Neural cell (in vitro differentiated cells): ENCODE results near the gene LAPTM5. TPM values are rescaled to one million over a fixed set of nuclear protein-coding genes. Genes with fewer than 3 reads are reported as not detected.

Experiments
- H2AFZ ChIP-seq: fragments of 200-600, 300-800 bp; sonication (generic), shearing (Covaris generic); 2 replicates; pipeline ENCODE4 v1.6.0; 2014; ENCODE audit warnings: low read depth, mild to moderate bottlenecking, antibody characterized with exemption, low read length, moderate library complexity
- H3F3A ChIP-seq: fragments of 200-600 bp; shearing (Covaris generic); 2 replicates; pipeline ENCODE4 v1.6.1; 2016; ENCODE audit warnings: mild to moderate bottlenecking, moderate library complexity, mixed read lengths, antibody characterized with exemption, low read length; ENCODE audit not compliant: insufficient read depth, poor library complexity, severe bottlenecking
- H3K27ac ChIP-seq: fragments of 200-600, 300-800 bp; sonication (generic), shearing (Covaris generic); 2 replicates; pipeline ENCODE4 v1.5.1; 2014; ENCODE audit warnings: mild to moderate bottlenecking, low read length, moderate library complexity
- H3K27me3 ChIP-seq: fragments of 300-800, 200-600 bp; sonication (generic), shearing (Covaris generic); 2 replicates; pipeline ENCODE4 v1.6.0; 2014; ENCODE audit warnings: mild to moderate bottlenecking, low read depth, low read length, moderate library complexity; ENCODE audit not compliant: insufficient read depth
- H3K36me3 ChIP-seq: fragments of 300-800, 200-600 bp; sonication (generic), shearing (Covaris generic); 2 replicates; pipeline ENCODE4 v1.5.1; 2014; ENCODE audit warnings: mild to moderate bottlenecking, antibody characterized with exemption, low read length, moderate library complexity; ENCODE audit not compliant: insufficient read depth
- H3K4me2 ChIP-seq: fragments of 300-800, 200-600 bp; sonication (generic), shearing (Covaris generic); 2 replicates; pipeline ENCODE4 v1.6.0; 2014; ENCODE audit warnings: mild to moderate bottlenecking, low read length
- H3K4me3 ChIP-seq: fragments of 300-800, 200-600 bp; sonication (generic), shearing (Covaris generic); 2 replicates; pipeline ENCODE4 v1.5.1; 2014; ENCODE audit warnings: mild to moderate bottlenecking, low read length, moderate library complexity
- H3K79me2 ChIP-seq: fragments of 200-600 bp; shearing (Covaris generic); replicated peaks from 2 replicates; pipeline ENCODE4 v1.6.0; 2014; ENCODE audit warnings: mild to moderate bottlenecking, low read length, moderate library complexity; ENCODE audit not compliant: insufficient read depth
- H3K9ac ChIP-seq: fragments of 300-800, 200-600 bp; sonication (generic), shearing (Covaris generic); 2 replicates; pipeline ENCODE4 v1.6.1; 2016; ENCODE audit warnings: mild to moderate bottlenecking, low read length, mixed read lengths
- H3K9me2 ChIP-seq: fragments of 200-600 bp; shearing (Covaris generic); 2 replicates; pipeline ENCODE4 v1.6.1; 2016; ENCODE audit warnings: mild to moderate bottlenecking, low read length, mixed read lengths; ENCODE audit not compliant: insufficient read depth
- H3K9me3 ChIP-seq: fragments of 200-600, 300-800 bp; sonication (generic), shearing (Covaris generic); 2 replicates; pipeline ENCODE4 v1.6.1; 2016; ENCODE audit warnings: mild to moderate bottlenecking, mixed run types, low read length, moderate library complexity, mixed read lengths
- H4K20me1 ChIP-seq: fragments of 200-600 bp; shearing (Covaris generic); 2 replicates; pipeline ENCODE4 v1.6.1; 2016; ENCODE audit warnings: mild to moderate bottlenecking, mixed run types; ENCODE audit not compliant: insufficient read depth
- CTCF ChIP-seq: fragments of 450-650 bp; IDR thresholded peaks from 2 replicates; pipeline ENCODE4 v1.5.1; 2014; ENCODE audit warnings: antibody characterized with exemption, mild to moderate bottlenecking, moderate library complexity; ENCODE audit not compliant: poor library complexity, severe bottlenecking
- EP300 ChIP-seq: fragments of 450-650 bp; conservative IDR thresholded peaks from 2 replicates; pipeline ENCODE4 v1.6.1; 2014; ENCODE audit warnings: antibody characterized with exemption, mild to moderate bottlenecking, moderate library complexity; ENCODE audit not compliant: poor library complexity, severe bottlenecking
- EZH2 ChIP-seq: fragments of 200-600, 300-800 bp; shearing (Covaris generic), sonication (generic); IDR thresholded peaks from 2 replicates; pipeline ENCODE4 v1.6.1; 2014; ENCODE audit warnings: antibody characterized with exemption, low read length, borderline replicate concordance, mild to moderate bottlenecking; ENCODE audit not compliant: insufficient read depth, poor library complexity, severe bottlenecking
- MXI1 ChIP-seq: fragments of 450-650 bp; conservative IDR thresholded peaks from 2 replicates; pipeline ENCODE4 v1.6.1; 2014; ENCODE audit warnings: antibody characterized with exemption, mild to moderate bottlenecking; ENCODE audit not compliant: poor library complexity, severe bottlenecking
- POLR2AphosphoS5 ChIP-seq: IDR thresholded peaks from 2 replicates; pipeline ENCODE4 v1.6.1; 2012
- RAD21 ChIP-seq: fragments of 450-650 bp; conservative IDR thresholded peaks from 2 replicates; pipeline ENCODE4 v1.6.1; 2014; ENCODE audit warnings: antibody characterized with exemption, mild to moderate bottlenecking, moderate library complexity
- REST ChIP-seq: IDR thresholded peaks from 2 replicates; pipeline ENCODE4 v1.6.1; 2012; ENCODE audit warnings: borderline replicate concordance
- SMC3 ChIP-seq: fragments of 450-650 bp; conservative IDR thresholded peaks from 2 replicates; pipeline ENCODE4 v1.6.1; 2014; ENCODE audit warnings: antibody characterized with exemption, mild to moderate bottlenecking, moderate library complexity; ENCODE audit not compliant: poor library complexity
- TAF1 ChIP-seq: IDR thresholded peaks from 2 replicates; pipeline ENCODE4 v1.6.1; 2012; ENCODE audit warnings: low read depth
- polyA plus RNA-seq: library from polyadenylated mRNA; depleted of rRNA; stranded (reverse); fragments of >200 nt; gene quantifications from 2 replicates; pipeline ENCODE4 v1.2.3, GENCODE V29; 2014

The LAPTM5 gene
- polyA plus RNA-seq, 1 donor from 2014 or later = 0.12 TPM

- H3K27me3 ChIP-seq = no peaks in the 10 kb centered on the region
- H3K9ac ChIP-seq = no peak overlapping the region
- no peaks in the 10 kb centered on the region for H3F3A ChIP-seq
- no peak overlapping the region for H3K4me3 ChIP-seq
- no peaks in the 10 kb centered on the region for H3K36me3 ChIP-seq
- no peak overlapping the region for H3K4me2 ChIP-seq
- no peak overlapping the region for H2AFZ ChIP-seq
- no peaks in the 10 kb centered on the region for H3K9me3 ChIP-seq
- H3K9me2 ChIP-seq = no peaks in the 10 kb centered on the region
- H3K79me2 ChIP-seq = no peaks in the 10 kb centered on the region
- TF ChIP-seq EZH2 (no peak), CTCF (no peak), POLR2AphosphoS5 (no peak), MXI1 (no peak), EP300 (no peak), RAD21 (no peak), REST (no peak), TAF1 (no peak)
- H4K20me1 ChIP-seq = no peaks in the 10 kb centered on the region
- H3K27ac ChIP-seq = no peak overlapping the region
Observed at GRCh38 chr1:30754684-30755171, 2.8 kb downstream of the LAPTM5 start.

- Histone ChIP-seq H4K20me1 (no peaks in the 10 kb centered on the region), H3K9me3 (no peaks in the 10 kb centered on the region), H3K9ac (no peak overlapping the region), H3K4me2 (no peak overlapping the region), H3K79me2 (no peaks in the 10 kb centered on the region), H2AFZ (no peak overlapping the region), H3K27me3 (no peaks in the 10 kb centered on the region), H3K9me2 (no peaks in the 10 kb centered on the region), H3F3A (no peaks in the 10 kb centered on the region), H3K4me3 (no peak overlapping the region), H3K27ac (no peak overlapping the region), H3K36me3 (no peaks in the 10 kb centered on the region)
- TF ChIP-seq EP300 (no peak), SMC3 (no peak), EZH2 (no peak), POLR2AphosphoS5 (no peak), TAF1 (no peak), RAD21 (no peak), REST (no peak), CTCF (no peak), MXI1 (no peak)
Observed at GRCh38 chr1:30753660-30754123, 3.9 kb downstream of the LAPTM5 start.
